ENCODE results near the gene PLA2G1B. TPM values are rescaled to one million over a fixed set of nuclear protein-coding genes. Genes with fewer than 3 reads are reported as not detected.

The PLA2G1B gene
- total and polyA plus RNA-seq, 2 of the 13 experiments (the other 11 are each of a cell fraction or from before 2014, with no cell fraction given) = 0.33 to 1.4 TPM

DNA sequence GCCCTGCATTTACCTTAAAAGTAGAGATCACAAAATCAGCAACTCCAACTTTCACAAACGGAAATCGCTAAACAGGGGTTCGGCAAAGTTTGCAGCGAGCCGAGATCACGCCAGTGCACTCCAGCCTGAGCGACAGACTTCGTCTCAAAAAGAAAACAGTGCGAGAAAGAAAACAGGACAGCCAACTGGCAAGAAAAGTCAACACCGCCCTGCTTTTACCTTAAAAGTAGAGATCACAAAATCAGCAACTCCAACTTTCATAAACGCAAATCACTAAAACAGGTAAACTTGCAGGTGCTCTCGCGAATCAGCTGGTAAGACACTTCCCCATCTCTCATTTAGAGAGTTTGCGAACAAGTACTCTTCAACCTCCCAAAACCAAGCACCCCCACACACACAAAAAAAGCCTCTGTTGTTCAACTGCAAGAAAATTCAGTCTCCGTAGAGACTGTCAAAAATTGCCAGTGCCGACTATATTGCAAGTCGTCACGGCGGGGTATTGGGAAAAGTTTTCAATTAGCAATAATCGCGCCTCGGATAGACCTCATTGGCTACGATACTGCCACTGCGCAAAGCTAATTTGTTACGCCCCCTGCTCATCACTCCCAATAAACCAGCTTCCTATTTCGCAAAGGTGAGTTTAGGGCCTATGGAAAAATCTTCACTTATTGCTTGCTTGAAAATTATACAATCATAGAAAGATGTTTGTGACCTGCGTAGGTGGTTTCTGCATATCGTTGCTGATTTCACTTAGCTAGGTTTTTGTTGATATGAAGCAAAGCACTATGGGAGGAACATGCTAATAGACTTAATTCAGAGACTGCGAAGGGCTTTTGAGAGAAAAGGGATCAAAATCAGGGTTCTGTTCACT is 34.7 kb downstream of the PLA2G1B start, which contains the start of gene RNU4-1 (continued):
- TF ChIP-seq, protein P1, sequence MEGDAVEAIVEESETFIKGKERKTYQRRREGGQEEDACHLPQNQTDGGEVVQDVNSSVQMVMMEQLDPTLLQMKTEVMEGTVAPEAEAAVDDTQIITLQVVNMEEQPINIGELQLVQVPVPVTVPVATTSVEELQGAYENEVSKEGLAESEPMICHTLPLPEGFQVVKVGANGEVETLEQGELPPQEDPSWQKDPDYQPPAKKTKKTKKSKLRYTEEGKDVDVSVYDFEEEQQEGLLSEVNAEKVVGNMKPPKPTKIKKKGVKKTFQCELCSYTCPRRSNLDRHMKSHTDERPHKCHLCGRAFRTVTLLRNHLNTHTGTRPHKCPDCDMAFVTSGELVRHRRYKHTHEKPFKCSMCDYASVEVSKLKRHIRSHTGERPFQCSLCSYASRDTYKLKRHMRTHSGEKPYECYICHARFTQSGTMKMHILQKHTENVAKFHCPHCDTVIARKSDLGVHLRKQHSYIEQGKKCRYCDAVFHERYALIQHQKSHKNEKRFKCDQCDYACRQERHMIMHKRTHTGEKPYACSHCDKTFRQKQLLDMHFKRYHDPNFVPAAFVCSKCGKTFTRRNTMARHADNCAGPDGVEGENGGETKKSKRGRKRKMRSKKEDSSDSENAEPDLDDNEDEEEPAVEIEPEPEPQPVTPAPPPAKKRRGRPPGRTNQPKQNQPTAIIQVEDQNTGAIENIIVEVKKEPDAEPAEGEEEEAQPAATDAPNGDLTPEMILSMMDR (CRISPR knock-in tag; IDR thresholded peaks at IDR 0.05) = no peak
- TF ChIP-seq TCF12 (IDR thresholded peaks at IDR 0.05) = no peak
- 0 out of 2 replicates have a peak, but pooled peaks have one; percentile 41 for TF ChIP-seq TCF12 (CRISPR knock-in tag; IDR thresholded peaks at IDR 0.05)
- TF ChIP-seq ZNF781 (CRISPR knock-in tag; IDR thresholded peaks at IDR 0.05; ENCODE audit: borderline replicate concordance, not compliant biosample characterization) = no peak
- no peak; the same call in 1 of the 2 replicates for TF ChIP-seq FOXK1 (CRISPR knock-in tag; IDR thresholded peaks at IDR 0.05; ENCODE audit: borderline replicate concordance, low read depth)
- TF ChIP-seq RBM39 (IDR thresholded peaks at IDR 0.05; ENCODE audit: low read depth, low read length, poor library complexity, severe bottlenecking) = no peak
- TF ChIP-seq, protein P2, sequence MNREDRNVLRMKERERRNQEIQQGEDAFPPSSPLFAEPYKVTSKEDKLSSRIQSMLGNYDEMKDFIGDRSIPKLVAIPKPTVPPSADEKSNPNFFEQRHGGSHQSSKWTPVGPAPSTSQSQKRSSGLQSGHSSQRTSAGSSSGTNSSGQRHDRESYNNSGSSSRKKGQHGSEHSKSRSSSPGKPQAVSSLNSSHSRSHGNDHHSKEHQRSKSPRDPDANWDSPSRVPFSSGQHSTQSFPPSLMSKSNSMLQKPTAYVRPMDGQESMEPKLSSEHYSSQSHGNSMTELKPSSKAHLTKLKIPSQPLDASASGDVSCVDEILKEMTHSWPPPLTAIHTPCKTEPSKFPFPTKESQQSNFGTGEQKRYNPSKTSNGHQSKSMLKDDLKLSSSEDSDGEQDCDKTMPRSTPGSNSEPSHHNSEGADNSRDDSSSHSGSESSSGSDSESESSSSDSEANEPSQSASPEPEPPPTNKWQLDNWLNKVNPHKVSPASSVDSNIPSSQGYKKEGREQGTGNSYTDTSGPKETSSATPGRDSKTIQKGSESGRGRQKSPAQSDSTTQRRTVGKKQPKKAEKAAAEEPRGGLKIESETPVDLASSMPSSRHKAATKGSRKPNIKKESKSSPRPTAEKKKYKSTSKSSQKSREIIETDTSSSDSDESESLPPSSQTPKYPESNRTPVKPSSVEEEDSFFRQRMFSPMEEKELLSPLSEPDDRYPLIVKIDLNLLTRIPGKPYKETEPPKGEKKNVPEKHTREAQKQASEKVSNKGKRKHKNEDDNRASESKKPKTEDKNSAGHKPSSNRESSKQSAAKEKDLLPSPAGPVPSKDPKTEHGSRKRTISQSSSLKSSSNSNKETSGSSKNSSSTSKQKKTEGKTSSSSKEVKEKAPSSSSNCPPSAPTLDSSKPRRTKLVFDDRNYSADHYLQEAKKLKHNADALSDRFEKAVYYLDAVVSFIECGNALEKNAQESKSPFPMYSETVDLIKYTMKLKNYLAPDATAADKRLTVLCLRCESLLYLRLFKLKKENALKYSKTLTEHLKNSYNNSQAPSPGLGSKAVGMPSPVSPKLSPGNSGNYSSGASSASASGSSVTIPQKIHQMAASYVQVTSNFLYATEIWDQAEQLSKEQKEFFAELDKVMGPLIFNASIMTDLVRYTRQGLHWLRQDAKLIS (CRISPR knock-in tag; IDR thresholded peaks at IDR 0.05) = peak; percentile 88; the same call in 1 of the 2 replicates
- TF ChIP-seq ZNF235 (CRISPR knock-in tag; IDR thresholded peaks at IDR 0.05; ENCODE audit: borderline replicate concordance) = no peak
- TF ChIP-seq, protein P3, sequence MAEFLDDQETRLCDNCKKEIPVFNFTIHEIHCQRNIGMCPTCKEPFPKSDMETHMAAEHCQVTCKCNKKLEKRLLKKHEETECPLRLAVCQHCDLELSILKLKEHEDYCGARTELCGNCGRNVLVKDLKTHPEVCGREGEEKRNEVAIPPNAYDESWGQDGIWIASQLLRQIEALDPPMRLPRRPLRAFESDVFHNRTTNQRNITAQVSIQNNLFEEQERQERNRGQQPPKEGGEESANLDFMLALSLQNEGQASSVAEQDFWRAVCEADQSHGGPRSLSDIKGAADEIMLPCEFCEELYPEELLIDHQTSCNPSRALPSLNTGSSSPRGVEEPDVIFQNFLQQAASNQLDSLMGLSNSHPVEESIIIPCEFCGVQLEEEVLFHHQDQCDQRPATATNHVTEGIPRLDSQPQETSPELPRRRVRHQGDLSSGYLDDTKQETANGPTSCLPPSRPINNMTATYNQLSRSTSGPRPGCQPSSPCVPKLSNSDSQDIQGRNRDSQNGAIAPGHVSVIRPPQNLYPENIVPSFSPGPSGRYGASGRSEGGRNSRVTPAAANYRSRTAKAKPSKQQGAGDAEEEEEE (CRISPR knock-in tag; IDR thresholded peaks at IDR 0.05; ENCODE audit: borderline replicate concordance) = no peak
- peak; percentile 96 for TF ChIP-seq ZFAT (CRISPR knock-in tag; conservative IDR thresholded peaks at IDR 0.05)
- TF ChIP-seq SSRP1 (CRISPR knock-in tag; IDR thresholded peaks at IDR 0.05) = peak; percentile 93; the same call in 1 of the 2 replicates
- no peak for TF ChIP-seq ZNF30 (CRISPR knock-in tag; IDR thresholded peaks at IDR 0.05)
- TF ChIP-seq, protein P4, sequence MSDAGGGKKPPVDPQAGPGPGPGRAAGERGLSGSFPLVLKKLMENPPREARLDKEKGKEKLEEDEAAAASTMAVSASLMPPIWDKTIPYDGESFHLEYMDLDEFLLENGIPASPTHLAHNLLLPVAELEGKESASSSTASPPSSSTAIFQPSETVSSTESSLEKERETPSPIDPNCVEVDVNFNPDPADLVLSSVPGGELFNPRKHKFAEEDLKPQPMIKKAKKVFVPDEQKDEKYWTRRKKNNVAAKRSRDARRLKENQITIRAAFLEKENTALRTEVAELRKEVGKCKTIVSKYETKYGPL (CRISPR knock-in tag; IDR thresholded peaks at IDR 0.05) = peak; percentile 88; the same call in 1 of the 2 replicates
- TF ChIP-seq ZNF670 (CRISPR knock-in tag; IDR thresholded peaks at IDR 0.05; ENCODE audit: borderline replicate concordance) = peak; percentile 77; the same call in 1 of the 2 replicates
- peak; percentile 65; the same call in 1 of the 2 replicates for TF ChIP-seq GATAD2A (CRISPR knock-in tag; IDR thresholded peaks at IDR 0.05)
- TF ChIP-seq HMG20A (CRISPR knock-in tag; IDR thresholded peaks at IDR 0.05; ENCODE audit: borderline replicate concordance) = no peak
- TF ChIP-seq ZNF282 (IDR thresholded peaks at IDR 0.05; ENCODE audit: partially characterized antibody) = no peak
- TF ChIP-seq, protein P5, sequence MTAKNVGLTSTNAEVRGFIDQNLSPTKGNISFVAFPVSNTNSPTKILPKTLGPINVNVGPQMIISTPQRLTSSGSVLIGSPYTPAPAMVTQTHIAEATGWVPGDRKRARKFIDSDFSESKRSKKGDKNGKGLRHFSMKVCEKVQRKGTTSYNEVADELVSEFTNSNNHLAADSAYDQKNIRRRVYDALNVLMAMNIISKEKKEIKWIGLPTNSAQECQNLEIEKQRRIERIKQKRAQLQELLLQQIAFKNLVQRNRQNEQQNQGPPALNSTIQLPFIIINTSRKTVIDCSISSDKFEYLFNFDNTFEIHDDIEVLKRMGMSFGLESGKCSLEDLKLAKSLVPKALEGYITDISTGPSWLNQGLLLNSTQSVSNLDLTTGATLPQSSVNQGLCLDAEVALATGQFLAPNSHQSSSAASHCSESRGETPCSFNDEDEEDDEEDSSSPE (CRISPR knock-in tag; IDR thresholded peaks at IDR 0.05) = peak; percentile 61; the same call in 1 of the 2 replicates
- TF ChIP-seq GABPA (IDR thresholded peaks at IDR 0.05; ENCODE audit: low read depth, low read length) = no peak
- peak; percentile 68 for TF ChIP-seq GABPA (CRISPR knock-in tag; IDR thresholded peaks at IDR 0.05; ENCODE audit: low read depth)
